ENCODE results near the gene SOX12.

GRCh38 chr20:312866-313265, 12.5 kb upstream of the SOX12 start:
- TF ChIP-seq CTCF (IDR thresholded peaks at IDR 0.05) (no peak), POLR2A (IDR thresholded peaks at IDR 0.05) (no peak)

All from lower leg skin (tissue), 3 donors.